ENCODE data around the gene IL5RA. TPM values are rescaled to one million over a fixed set of nuclear protein-coding genes. Genes with fewer than 3 reads are reported as not detected.

The IL5RA gene
- total and polyA plus RNA-seq, 4 donors, result 0.18 TPM; not detected in 3

GRCh38 chr3:3082234-3082924, 27.8 kb downstream of the IL5RA start:
- Histone ChIP-seq H3K9me3 (ENCODE audit: control insufficient read depth, low read length) (no peaks in the 10 kb centered on the region), H3K4me3 (ENCODE audit: low read length in 2 of 2) (no peak overlapping the region), H3K27ac (ENCODE audit: low read depth in 1 of 2, low read length in 2 of 2) (no peak overlapping the region), H3K27me3 (ENCODE audit: control insufficient read depth in 1 of 2, insufficient read depth in 2 of 2, low read length in 1 of 2) (no peaks in the 10 kb centered on the region), H3K36me3 (ENCODE audit: control insufficient read depth in 1 of 2, insufficient read depth in 2 of 2, low read length in 1 of 2) (no peaks in the 10 kb centered on the region), H3K4me1 (ENCODE audit: control insufficient read depth in 1 of 2, insufficient read depth in 2 of 2, low read length in 2 of 2) (no peaks in the 10 kb centered on the region)
- intact Hi-C loops (cut with DNase I), result no loop called here
- DNase-seq (no peak), ATAC-seq (ENCODE audit: low FRiP score) (no peak)
- WGBS, 2 donors, result 70 to 77% methylated on average over 2 of the region's 2 CpGs

GRCh38 chr3:3081381-3082233, 28.6 kb downstream of the IL5RA start:
- no peaks in the 10 kb centered on the region for H3K4me1 ChIP-seq (ENCODE audit: control insufficient read depth in 1 of 2, insufficient read depth in 2 of 2, low read length in 2 of 2)
- intact Hi-C loops (cut with DNase I), result no loop called here
- no peak for ATAC-seq (ENCODE audit: low FRiP score)
- no peaks in the 10 kb centered on the region for H3K27me3 ChIP-seq (ENCODE audit: control insufficient read depth in 1 of 2, insufficient read depth in 2 of 2, low read length in 1 of 2)
- no peaks in the 10 kb centered on the region for H3K9me3 ChIP-seq (ENCODE audit: control insufficient read depth, low read length)
- 82% methylated on average over 9 of the region's 9 CpGs for WGBS, 2 donors
- H3K36me3 ChIP-seq (ENCODE audit: control insufficient read depth in 1 of 2, insufficient read depth in 2 of 2, low read length in 1 of 2), result no peaks in the 10 kb centered on the region
- no peak overlapping the region for H3K27ac ChIP-seq (ENCODE audit: low read depth in 1 of 2, low read length in 2 of 2)
- H3K4me3 ChIP-seq (ENCODE audit: low read length in 2 of 2), result no peak overlapping the region
- DNase-seq, result no peak

GRCh38 chr3:3080309-3080708, 29.9 kb downstream of the IL5RA start:
- intact Hi-C loops (cut with DNase I), result no loop called here
- no peak for ATAC-seq (ENCODE audit: low FRiP score)
- no peaks in the 10 kb centered on the region for H3K4me1 ChIP-seq (ENCODE audit: control insufficient read depth in 1 of 2, insufficient read depth in 2 of 2, low read length in 2 of 2)
- DNase-seq, result no peak
- no peaks in the 10 kb centered on the region for H3K36me3 ChIP-seq (ENCODE audit: control insufficient read depth in 1 of 2, insufficient read depth in 2 of 2, low read length in 1 of 2)
- no peaks in the 10 kb centered on the region for H3K9me3 ChIP-seq (ENCODE audit: control insufficient read depth, low read length)
- no peak overlapping the region for H3K27ac ChIP-seq (ENCODE audit: low read depth in 1 of 2, low read length in 2 of 2)
- no peaks in the 10 kb centered on the region for H3K27me3 ChIP-seq (ENCODE audit: control insufficient read depth in 1 of 2, insufficient read depth in 2 of 2, low read length in 1 of 2)
- no peak overlapping the region for H3K4me3 ChIP-seq (ENCODE audit: low read length in 2 of 2)
- 62 to 63% methylated on average over 5 of the region's 5 CpGs for whole genome bisulfite sequencing, 2 donors

DNA sequence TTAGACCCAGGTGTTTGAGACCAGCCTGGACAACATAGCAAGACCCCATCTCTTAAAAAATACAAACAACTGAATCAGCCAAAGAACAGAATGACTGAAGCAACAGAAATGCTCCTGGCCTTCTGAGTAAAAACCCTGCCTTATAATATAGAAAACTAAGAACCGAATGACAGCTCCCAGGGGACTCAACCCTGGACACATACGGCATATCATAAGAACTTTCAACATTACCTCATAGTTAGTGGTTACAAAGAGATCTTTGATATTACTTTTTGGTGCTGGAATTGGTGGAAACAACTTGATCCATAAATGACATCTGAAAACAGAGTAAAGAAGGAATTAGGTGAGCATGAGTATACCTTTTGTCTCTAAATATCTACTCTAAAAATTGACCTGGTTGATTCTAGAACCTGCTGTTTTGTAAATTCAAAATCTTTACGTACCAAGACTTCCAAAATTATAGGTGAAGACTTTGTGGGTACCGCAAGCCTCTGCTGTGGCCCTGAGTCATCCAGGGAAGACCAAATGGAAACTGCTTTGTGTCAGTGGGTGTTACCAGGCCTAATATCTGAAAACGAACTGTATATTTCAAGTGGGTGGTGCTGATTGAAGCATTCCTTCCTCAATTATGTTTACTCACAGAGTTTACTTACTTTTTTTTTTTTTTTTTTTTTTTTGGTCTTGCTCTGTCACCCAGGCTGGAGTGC, 35.5 kb downstream of the IL5RA start:
- H3K27ac ChIP-seq (ENCODE audit: low read depth in 1 of 2, low read length in 2 of 2), result no peak overlapping the region
- no peak overlapping the region for H3K4me3 ChIP-seq (ENCODE audit: low read length in 2 of 2)
- ATAC-seq (ENCODE audit: low FRiP score) (no peak), DNase-seq (no peak)
- intact Hi-C loops (cut with DNase I), result no loop called here
- WGBS, 2 donors, result 59 to 62% methylated on average over 5 of the region's 5 CpGs
- no peaks in the 10 kb centered on the region for H3K36me3 ChIP-seq (ENCODE audit: control insufficient read depth in 1 of 2, insufficient read depth in 2 of 2, low read length in 1 of 2)
- no peaks in the 10 kb centered on the region for H3K27me3 ChIP-seq (ENCODE audit: control insufficient read depth in 1 of 2, insufficient read depth in 2 of 2, low read length in 1 of 2)
- no peaks in the 10 kb centered on the region for H3K9me3 ChIP-seq (ENCODE audit: control insufficient read depth, low read length)
- H3K4me1 ChIP-seq (ENCODE audit: control insufficient read depth in 1 of 2, insufficient read depth in 2 of 2, low read length in 2 of 2), result no peaks in the 10 kb centered on the region

DNA sequence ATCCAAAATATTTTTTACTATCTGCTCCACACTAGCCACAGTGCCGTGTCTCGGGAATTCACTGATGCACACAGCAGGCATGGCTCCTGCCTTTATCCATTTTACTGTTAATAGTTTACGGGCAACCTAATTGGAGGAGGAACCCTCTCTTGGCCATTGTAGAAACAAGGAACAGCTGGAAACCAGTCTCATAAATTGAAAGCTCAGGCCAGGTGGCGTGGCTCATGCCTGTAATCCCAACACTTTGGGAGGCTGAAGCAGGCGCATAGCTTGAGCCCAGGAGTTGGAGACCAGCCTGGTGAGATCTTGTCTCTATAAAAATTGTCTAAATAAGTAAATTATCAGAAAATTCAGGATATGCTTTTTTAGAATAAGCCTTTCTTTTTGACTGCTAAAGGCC, 39.0 kb downstream of the IL5RA start:
- H3K9me3 ChIP-seq (ENCODE audit: control insufficient read depth, low read length), result no peaks in the 10 kb centered on the region
- no peaks in the 10 kb centered on the region for H3K4me1 ChIP-seq (ENCODE audit: control insufficient read depth in 1 of 2, insufficient read depth in 2 of 2, low read length in 2 of 2)
- H3K27ac ChIP-seq (ENCODE audit: low read depth in 1 of 2, low read length in 2 of 2), result no peak overlapping the region
- DNase-seq (no peak), ATAC-seq (ENCODE audit: low FRiP score) (no peak)
- H3K4me3 ChIP-seq (ENCODE audit: low read length in 2 of 2), result no peak overlapping the region
- H3K36me3 ChIP-seq (ENCODE audit: control insufficient read depth in 1 of 2, insufficient read depth in 2 of 2, low read length in 1 of 2), result no peaks in the 10 kb centered on the region
- intact Hi-C loops (cut with DNase I), result no loop called here
- 79 to 85% methylated on average over 5 of the region's 5 CpGs for WGBS, 2 donors
- H3K27me3 ChIP-seq (ENCODE audit: control insufficient read depth in 1 of 2, insufficient read depth in 2 of 2, low read length in 1 of 2), result no peaks in the 10 kb centered on the region

GRCh38 chr3:3069723-3070122, 40.5 kb downstream of the IL5RA start:
- H3K9me3 ChIP-seq (ENCODE audit: control insufficient read depth, low read length), result no peaks in the 10 kb centered on the region
- DNase-seq (no peak), ATAC-seq (ENCODE audit: low FRiP score) (no peak)
- intact Hi-C loops (cut with DNase I), result no loop called here
- no peaks in the 10 kb centered on the region for H3K36me3 ChIP-seq (ENCODE audit: control insufficient read depth in 1 of 2, insufficient read depth in 2 of 2, low read length in 1 of 2)
- no peaks in the 10 kb centered on the region for H3K4me1 ChIP-seq (ENCODE audit: control insufficient read depth in 1 of 2, insufficient read depth in 2 of 2, low read length in 2 of 2)
- no peaks in the 10 kb centered on the region for H3K27me3 ChIP-seq (ENCODE audit: control insufficient read depth in 1 of 2, insufficient read depth in 2 of 2, low read length in 1 of 2)
- no peak overlapping the region for H3K27ac ChIP-seq (ENCODE audit: low read depth in 1 of 2, low read length in 2 of 2)
- 59 to 63% methylated on average over 5 of the region's 5 CpGs for WGBS, 2 donors
- no peak overlapping the region for H3K4me3 ChIP-seq (ENCODE audit: low read length in 2 of 2)

DNA sequence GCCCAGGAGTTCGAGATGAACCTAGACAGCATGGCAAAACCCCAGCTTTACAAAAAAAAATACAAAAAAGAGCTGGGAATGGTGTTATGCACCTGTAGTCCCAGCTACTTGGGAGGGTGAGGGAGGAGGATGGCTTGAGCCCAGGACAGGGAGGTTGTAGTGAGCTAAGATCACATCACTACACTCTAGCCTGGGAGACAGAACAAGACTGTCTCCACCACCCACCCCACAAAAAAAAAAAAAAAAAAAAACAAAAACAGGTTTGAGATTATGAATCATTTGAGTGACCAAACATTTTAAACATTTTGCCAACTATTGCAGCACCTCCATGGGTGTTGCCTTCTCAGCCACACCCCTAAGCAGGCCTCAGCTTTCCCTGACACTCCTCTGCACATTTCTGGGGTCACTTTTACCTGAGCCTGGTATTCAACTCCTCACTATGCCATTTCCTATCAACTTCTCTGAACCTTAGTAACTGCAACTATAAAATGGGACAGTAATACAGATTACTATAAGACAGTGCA, 41.8 kb downstream of the IL5RA start:
- no peaks in the 10 kb centered on the region for H3K4me1 ChIP-seq (ENCODE audit: control insufficient read depth in 1 of 2, insufficient read depth in 2 of 2, low read length in 2 of 2)
- no peak overlapping the region for H3K4me3 ChIP-seq (ENCODE audit: low read length in 2 of 2)
- no peaks in the 10 kb centered on the region for H3K36me3 ChIP-seq (ENCODE audit: control insufficient read depth in 1 of 2, insufficient read depth in 2 of 2, low read length in 1 of 2)
- H3K9me3 ChIP-seq (ENCODE audit: control insufficient read depth, low read length), result no peaks in the 10 kb centered on the region
- 79 to 89% methylated on average over 1 of the region's 1 CpG for WGBS, 2 donors
- intact Hi-C loops (cut with DNase I), result no loop called here
- H3K27me3 ChIP-seq (ENCODE audit: control insufficient read depth in 1 of 2, insufficient read depth in 2 of 2, low read length in 1 of 2), result no peaks in the 10 kb centered on the region
- ATAC-seq (ENCODE audit: low FRiP score), result no peak
- DNase-seq, result no peak
- H3K27ac ChIP-seq (ENCODE audit: low read depth in 1 of 2, low read length in 2 of 2), result no peak overlapping the region

DNA sequence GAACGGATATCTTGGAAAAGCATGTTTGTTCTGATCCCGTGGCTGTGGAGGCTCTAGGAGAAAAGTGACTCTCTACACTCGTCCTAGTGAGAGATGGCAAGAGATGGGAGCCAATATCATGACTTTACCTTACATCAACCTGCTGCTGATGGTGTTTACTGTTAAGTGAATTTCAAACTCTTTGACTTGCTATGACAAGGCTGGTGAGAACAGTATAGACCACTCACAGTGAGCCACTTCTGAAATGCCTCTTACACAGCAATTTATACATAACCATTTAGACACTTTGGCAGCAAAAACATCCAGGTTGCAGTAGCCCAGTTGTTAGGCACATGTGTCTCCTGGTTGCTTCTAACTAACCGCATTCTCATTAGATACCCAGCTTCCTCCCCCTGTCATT, 43.3 kb downstream of the IL5RA start:
- WGBS, 2 donors, result 92% methylated on average over 4 of the region's 4 CpGs
- ATAC-seq (ENCODE audit: low FRiP score) (no peak), DNase-seq (no peak)
- Histone ChIP-seq H3K27me3 (ENCODE audit: control insufficient read depth in 1 of 2, insufficient read depth in 2 of 2, low read length in 1 of 2) (no peaks in the 10 kb centered on the region), H3K36me3 (ENCODE audit: control insufficient read depth in 1 of 2, insufficient read depth in 2 of 2, low read length in 1 of 2) (no peaks in the 10 kb centered on the region), H3K9me3 (ENCODE audit: control insufficient read depth, low read length) (no peaks in the 10 kb centered on the region), H3K4me3 (ENCODE audit: low read length in 2 of 2) (no peak overlapping the region), H3K27ac (ENCODE audit: low read depth in 1 of 2, low read length in 2 of 2) (no peak overlapping the region), H3K4me1 (ENCODE audit: control insufficient read depth in 1 of 2, insufficient read depth in 2 of 2, low read length in 2 of 2) (no peaks in the 10 kb centered on the region)
- intact Hi-C loops (cut with DNase I), result no loop called here
